Inflammatory macrophage treated with lipopolysaccharide for 4 hours (primary cell): ENCODE measurements around the gene USP6NL.

Experiments
- DNase-seq: peaks from one replicate; pipeline ENCODE4 v3.0.0-alpha.2; 2020

USP6NL gene

DNA sequence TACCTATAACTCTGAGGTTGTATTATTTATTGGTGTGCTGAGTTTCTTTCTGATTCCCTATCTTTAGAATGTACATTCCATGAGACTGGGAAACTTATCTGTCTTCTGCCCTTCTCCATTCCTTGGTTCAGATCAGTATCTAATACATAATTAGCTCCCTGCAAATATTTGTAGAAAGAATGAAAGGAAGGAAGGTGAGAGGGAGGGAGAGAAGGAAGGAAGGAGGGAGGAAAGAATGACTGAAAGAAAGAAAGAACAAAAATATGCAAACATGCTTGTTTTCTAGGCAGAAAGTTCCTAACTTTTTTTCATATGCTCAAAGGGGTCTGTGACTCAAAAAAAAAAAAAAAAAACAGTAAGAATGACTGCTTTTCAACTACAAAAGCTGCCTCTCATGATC is 3.9 kb upstream of the USP6NL start:
- DNase-seq, result no peak

DNA sequence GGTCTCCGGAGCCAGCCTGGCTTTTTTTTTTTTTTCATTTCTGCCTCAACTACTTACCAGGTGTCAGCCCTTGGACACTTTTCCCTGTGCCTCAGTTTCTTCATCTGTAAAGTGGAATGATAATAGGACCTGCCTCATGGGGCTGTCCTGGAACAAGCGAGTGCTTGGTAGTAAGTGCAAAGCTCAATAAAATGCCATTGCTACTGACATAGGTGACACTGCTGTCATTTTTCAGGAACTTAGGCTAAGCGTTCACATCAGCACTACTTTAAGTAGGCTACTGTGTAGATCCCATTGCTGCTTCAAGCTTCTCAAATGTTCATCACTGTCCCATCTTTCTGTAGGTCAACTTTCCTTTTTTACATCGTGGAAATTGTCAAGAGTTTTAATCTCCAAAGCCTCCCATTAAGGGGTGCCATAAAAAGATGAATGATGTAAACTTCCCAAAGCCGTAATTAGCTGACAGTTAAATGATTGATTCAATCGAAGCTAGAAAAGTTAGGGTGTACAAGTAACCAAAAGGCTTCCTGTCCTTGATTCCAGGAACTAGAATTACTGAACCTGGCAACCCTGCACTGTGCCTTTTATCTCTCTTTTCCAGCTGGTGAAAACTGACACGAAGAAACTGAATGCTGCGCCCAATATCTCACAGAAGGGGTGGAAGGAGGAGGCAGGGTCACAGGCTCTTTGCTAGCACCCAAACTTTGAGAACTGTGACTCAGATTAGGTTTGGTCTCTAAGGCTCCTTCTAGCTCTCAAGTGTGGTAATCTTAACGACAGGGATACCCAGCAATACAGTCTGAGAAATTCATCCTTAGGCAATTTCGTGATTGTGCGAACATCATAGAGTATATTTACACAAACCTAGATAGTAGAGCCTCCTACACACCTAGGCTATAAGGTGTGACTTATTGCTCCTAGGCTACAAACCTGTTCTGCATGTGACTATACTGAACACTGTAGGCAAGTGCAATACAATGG is 861 bp upstream of the USP6NL start:
- DNase-seq, result peak; percentile 32

GRCh38 chr10:11610826-11611247 is 613 bp downstream of the USP6NL start:
- DNase-seq, result peak; percentile 43

- no peak for DNase-seq
Observed at GRCh38 chr10:11610166-11610825, 1.2 kb downstream of the USP6NL start.

DNA sequence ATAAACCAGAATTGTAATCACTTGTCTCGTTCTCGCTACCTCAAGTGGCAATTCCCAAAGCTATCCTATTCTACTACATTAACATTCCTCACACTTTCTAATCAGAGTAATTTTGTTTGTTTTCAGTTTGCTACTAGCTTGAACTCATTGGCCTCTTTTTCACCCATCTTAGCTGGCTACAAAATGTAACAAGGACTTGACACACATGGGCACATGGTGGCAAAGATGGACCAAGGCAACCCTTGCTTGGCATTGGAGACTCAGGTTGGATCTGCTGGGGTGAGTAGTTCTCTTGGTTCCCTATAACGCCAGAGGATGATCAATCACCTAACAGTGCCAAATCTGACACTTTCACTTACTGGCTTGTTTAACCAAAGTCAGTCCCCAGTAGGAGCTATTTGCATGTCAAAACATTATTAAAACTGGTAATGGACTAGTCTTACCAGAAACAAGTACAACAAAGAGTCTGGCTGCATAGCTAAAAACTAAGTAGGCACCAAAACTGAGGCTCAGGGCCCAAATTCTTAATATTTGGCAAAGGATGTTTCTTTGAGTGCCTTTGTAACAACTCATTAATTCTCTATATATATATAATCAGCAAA is 1.9 kb downstream of the USP6NL start:
- peak; percentile 47 for DNase-seq

DNA sequence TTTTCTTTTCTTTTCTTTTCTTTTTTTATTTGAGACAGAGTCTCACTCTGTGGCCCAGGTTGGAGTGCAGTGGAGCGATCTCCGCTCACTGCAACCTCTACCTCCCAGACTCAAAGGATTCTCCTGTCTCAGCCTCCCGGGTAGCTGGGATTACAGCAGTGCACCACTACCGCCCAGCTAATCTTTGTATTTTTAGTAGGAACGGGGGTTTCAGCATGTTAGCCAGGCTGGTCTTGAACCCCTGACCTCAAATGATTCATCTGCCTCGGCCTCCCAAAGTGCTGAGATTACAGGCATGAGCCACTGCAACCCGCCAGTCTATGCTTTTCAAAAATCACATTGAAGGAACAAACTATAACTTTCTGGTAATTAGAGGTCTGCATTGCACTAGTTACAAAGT is 2.4 kb downstream of the USP6NL start:
- no peak for DNase-seq

- DNase-seq, result no peak
Observed at GRCh38 chr10:11608159-11609013, 3.1 kb downstream of the USP6NL start.

DNA sequence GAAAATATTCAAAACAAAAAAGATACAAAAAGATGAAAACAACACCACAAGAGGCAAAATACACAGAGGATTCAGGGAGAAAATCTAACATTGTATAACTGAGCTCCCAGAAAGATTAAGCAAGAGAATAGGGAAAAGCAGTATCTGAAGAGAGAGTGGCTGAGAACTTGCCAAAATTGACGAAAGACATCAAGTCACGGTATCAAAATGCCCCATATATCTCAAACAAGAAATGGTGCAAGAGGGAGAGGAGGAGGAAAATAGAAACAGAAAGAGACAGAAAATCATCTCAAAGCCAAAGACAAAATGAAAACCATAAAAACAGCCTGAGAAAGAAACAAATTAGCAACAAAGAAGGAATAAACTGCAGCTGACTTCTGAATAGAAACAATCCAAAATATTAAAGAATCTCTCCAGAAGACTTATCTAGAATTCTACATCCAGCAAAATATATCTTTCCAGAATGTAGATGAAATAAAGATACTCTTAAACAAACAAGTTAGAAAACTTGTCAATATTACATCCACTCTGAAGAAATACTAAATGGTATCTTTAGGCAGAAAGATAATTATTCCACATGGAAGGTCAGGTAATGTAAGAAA is 5.5 kb downstream of the USP6NL start:
- DNase-seq, result peak; percentile 79

- DNase-seq, result peak; percentile 75
Observed at GRCh38 chr10:11604865-11605650, 6.4 kb downstream of the USP6NL start.

DNA sequence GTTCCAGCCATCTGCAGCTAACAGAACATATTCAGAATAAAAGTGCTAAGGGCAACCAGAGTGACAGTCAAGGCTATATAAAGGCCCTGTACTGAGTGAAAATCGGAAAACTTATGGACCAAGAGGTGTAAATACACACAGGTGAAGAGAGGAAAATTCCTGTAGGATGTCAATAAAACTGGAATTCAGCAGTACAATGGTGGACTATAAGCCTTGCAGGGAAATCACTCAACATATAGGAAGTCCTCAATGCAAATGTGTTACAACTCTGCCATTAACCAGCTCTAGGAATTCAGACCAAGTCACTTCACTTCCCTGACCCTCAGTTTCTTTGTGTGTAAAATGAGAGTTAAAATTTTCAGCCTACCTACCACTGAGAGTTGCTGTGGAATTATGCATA is 7.7 kb downstream of the USP6NL start:
- no peak for DNase-seq

- no peak for DNase-seq
Observed at GRCh38 chr10:11602919-11603523, 8.4 kb downstream of the USP6NL start.

GRCh38 chr10:11602358-11602757 is 9.1 kb downstream of the USP6NL start:
- DNase-seq, result no peak

- DNase-seq, result no peak
Observed at GRCh38 chr10:11601670-11602069, 9.8 kb downstream of the USP6NL start.

DNA sequence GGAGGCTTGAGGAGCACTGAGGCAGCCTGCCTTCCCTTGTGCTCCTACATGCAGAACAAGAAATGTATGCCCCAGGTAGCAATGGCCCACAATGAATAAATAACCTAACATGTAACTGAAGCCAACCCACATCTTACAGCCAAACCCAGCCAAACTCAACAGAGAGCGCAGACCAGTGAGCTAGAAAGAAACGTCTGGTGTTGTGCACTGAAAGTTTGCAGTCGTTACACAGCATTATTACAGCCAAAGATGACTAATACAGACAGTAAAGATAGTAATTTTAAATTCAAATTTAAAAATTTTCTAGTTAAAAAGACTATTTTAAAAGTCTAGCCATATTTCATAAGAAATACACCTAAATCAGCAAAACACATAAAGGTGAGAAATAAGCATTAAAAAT is 11.2 kb downstream of the USP6NL start:
- no peak for DNase-seq

DNA sequence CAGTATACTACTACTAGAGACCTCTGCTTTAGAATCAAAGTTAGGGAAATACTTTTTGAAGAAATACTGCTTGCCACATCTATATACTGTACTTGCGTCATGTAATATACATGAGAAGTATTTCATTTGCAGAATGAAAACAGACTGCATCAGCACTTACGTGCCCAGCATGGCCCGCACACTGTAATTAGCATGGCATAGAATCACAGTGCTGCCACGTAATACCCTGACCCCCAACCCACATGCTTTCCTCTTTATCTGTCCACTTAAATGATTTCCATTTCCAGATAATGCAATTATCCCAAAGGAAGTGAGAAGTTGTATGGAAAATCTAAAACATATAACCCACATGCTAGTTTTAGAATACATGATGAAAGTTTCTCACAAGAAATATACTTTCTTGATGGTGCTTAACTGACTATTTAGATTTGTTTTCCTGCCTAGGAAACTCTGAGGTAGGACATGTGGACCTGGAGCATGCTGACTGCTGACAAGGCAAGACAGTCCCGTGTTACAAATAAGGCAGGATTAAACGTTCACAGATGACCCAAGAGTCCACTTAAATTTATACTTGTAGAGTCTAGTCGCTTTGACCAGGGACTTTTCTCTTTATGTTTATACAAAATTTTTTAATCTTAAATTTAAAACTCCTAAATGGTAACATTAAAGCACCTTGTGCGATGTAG is 12.6 kb downstream of the USP6NL start:
- peak; percentile 72 for DNase-seq

GRCh38 chr10:11597470-11597869 is 14.0 kb downstream of the USP6NL start:
- DNase-seq, result no peak

DNA sequence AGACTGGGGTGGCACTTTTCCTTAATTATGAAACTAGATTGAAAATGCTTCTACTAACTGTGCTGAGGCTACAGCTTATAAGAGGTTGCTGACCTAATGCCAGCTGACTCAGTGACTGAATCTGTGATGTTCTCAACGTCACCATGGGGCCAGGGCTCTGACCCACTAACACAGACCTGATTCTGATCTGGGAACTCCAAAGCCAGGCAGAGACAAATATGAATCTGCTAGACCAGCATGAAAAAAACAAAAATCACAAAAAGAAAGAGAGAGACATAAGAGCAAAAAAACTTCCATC is 16.1 kb downstream of the USP6NL start:
- peak; percentile 93 for DNase-seq

DNA sequence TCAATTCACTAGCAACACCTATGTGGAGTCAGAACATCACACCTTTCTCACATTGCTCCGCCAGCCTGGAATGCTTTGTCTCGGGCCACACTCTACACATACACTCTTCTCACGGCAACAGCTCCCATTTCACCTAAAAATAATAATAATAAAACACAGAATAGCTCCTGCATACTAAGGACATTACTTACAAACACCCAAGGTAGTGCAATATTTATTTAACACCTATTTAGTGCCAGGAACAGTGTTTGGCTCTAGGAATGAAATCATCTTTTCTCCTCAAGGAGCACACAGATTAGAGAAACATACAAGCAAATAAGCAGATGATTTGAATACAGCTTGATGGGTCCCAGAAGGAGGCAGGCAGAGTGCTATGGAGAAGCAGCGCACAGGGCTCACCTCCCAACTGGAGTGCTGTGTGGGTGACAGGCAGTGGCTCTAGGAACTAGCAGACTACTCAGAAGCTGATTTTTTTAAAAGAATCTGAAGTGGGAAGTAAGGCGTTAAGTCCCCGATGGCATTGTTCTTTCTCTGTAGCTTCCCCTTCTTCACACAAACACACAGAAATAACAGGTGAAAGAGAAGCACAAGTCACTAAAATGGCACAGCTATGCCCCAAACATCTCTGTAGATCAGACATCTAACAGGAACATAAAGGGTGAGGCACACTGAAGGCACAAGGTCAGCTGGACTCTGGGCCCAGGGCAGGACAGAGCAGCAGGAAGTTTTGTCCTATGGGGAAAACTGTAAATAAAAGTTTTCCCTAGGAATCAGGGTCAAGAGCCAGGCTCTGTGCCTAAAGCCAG is 16.7 kb downstream of the USP6NL start:
- peak; percentile 72 for DNase-seq

DNA sequence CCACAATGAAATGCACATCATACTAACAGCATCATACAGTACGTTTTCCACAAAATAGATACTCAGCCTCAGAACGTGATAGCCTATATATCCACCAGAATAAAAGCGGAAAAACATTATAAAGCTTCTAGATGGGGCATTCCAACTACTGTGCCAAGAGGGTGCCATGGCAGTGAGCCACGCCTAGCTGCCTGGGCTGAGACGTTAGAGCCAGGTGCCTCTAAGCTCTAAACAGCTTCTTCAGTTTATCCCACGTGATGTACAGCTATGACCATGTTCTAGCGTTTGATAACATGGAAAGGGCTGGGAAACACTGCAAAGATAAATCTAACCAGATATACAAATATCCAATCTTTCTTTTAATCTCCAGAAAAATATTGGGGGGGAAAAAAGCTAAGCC is 17.8 kb downstream of the USP6NL start:
- DNase-seq, result no peak

GRCh38 chr10:11589738-11590137 is 21.7 kb downstream of the USP6NL start:
- DNase-seq, result no peak
